ENCODE results near the gene CAMK1D.

DNA sequence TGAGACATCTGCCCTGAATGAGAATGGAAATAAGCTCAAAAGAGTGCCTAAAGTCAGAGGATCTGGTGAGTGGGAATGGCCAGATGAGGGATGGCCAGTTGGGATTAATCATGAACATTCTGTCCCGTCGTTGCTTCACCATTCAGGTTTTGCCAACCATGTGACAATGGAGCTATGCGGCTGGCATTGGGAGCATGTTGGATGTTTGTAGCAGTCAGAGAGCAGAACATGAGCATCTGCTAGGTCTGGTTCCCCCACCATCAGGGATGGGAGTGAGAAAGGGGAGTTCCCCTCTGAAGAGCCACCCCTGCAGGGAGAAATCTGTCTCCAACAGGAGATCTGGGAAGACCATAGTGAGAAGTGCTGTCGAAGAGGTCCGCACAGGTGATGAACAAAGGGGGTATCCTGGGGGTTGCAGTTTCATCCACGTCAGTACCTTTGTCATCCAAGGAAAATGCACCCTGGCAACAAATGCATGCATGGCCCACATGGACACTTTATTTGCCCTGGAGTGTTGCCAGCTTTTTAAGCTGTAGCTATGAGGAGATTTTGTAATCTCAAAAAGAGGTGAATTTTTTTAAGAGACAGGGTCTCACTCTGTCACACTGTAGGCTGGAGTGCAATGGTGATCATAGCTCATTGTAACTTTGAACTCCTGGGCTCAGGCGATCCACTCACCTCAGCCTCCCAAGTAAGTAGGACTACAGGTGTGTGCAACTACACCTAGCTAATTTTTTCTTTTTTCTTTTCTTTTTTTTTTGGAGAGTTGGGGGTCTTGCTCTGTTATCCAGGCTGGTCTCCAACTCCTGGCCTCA lies 190.2 kb downstream of the CAMK1D start:
- no peak for TF ChIP-seq CTCF (IDR thresholded peaks at IDR 0.05)
- TF ChIP-seq POLR2A (IDR thresholded peaks at IDR 0.05), result no peak
